GM19025 (cell line): Measurements from ENCODE around the gene RBM8A.

Experiments used
- ATAC-seq: cut with Tn5 transposase; IDR thresholded peaks from one replicate; pipeline ENCODE4 v1.9.1; 2021; ENCODE audit warnings: mild to moderate bottlenecking, low read depth, moderate library complexity; ENCODE audit not compliant: unreplicated experiment

RBM8A gene

GRCh38 chr1:145927063-145927886 is at the start of gene RBM8A:
TSS of gene RBM8A (minus strand) at chr1:145927484. CDS start at chr1:145927426, 58 bp downstream.
- ATAC-seq, result peak; percentile 97

- no peak for ATAC-seq
Observed at GRCh38 chr1:145977016-145977415, 49.7 kb upstream of the RBM8A start.

GRCh38 chr1:145975216-145975615 is 47.9 kb upstream of the RBM8A start:
- ATAC-seq, result no peak

- ATAC-seq, result no peak
Observed at GRCh38 chr1:145974721-145975120, 47.4 kb upstream of the RBM8A start.

GRCh38 chr1:145972580-145972979 is 45.3 kb upstream of the RBM8A start:
- ATAC-seq, result no peak

- no peak for ATAC-seq
Observed at GRCh38 chr1:145967288-145967687, 40.0 kb upstream of the RBM8A start.

- ATAC-seq, result no peak
Observed at GRCh38 chr1:145965119-145965744, 37.9 kb upstream of the RBM8A start.

GRCh38 chr1:145964328-145965118 is 37.2 kb upstream of the RBM8A start, which contains the start of the genes ANKRD34A and POLR3GL:
TSS of gene ANKRD34A (minus strand) at chr1:145964575. CDS start at chr1:145961759, 2,816 bp downstream.
TSS of gene POLR3GL (plus strand) at chr1:145964690. CDS start at chr1:145974866, 10,176 bp downstream.
- peak; percentile 89 for ATAC-seq

GRCh38 chr1:145963265-145964019 is 36.2 kb upstream of the RBM8A start:
- no peak for ATAC-seq

- ATAC-seq, result no peak
Observed at GRCh38 chr1:145962157-145963102, 35.1 kb upstream of the RBM8A start.

GRCh38 chr1:145961425-145962156 is 34.3 kb upstream of the RBM8A start:
- ATAC-seq, result no peak

GRCh38 chr1:145961109-145961424 is 33.8 kb upstream of the RBM8A start:
- no peak for ATAC-seq

- no peak for ATAC-seq
Observed at GRCh38 chr1:145960468-145961108, 33.3 kb upstream of the RBM8A start.

GRCh38 chr1:145959957-145960467 is 32.7 kb upstream of the RBM8A start:
- no peak for ATAC-seq

- ATAC-seq, result no peak
Observed at GRCh38 chr1:145959333-145959732, 32.0 kb upstream of the RBM8A start.

- ATAC-seq, result no peak
Observed at GRCh38 chr1:145958734-145959133, 31.4 kb upstream of the RBM8A start.

GRCh38 chr1:145957443-145958319 is 30.4 kb upstream of the RBM8A start, which contains the start of gene LIX1L:
TSS of gene LIX1L (minus strand) at chr1:145958017. CDS start at chr1:145957927, 90 bp downstream.
- ATAC-seq, result peak; percentile 89
